GM21576 (cell line): ENCODE data around the gene SOX15.
"Not testable (repeated sequence)": the region's sequence is repeated elsewhere in the genome, so short reads cannot be mapped to it uniquely, and the experiment has no call there.

ENCODE experiments used
- ATAC-seq: cut with Tn5 transposase; IDR thresholded peaks from one replicate; pipeline ENCODE4 v1.9.1; 2021; ENCODE audit warnings: mild to moderate bottlenecking, moderate library complexity; ENCODE audit not compliant: unreplicated experiment

SOX15 gene

DNA sequence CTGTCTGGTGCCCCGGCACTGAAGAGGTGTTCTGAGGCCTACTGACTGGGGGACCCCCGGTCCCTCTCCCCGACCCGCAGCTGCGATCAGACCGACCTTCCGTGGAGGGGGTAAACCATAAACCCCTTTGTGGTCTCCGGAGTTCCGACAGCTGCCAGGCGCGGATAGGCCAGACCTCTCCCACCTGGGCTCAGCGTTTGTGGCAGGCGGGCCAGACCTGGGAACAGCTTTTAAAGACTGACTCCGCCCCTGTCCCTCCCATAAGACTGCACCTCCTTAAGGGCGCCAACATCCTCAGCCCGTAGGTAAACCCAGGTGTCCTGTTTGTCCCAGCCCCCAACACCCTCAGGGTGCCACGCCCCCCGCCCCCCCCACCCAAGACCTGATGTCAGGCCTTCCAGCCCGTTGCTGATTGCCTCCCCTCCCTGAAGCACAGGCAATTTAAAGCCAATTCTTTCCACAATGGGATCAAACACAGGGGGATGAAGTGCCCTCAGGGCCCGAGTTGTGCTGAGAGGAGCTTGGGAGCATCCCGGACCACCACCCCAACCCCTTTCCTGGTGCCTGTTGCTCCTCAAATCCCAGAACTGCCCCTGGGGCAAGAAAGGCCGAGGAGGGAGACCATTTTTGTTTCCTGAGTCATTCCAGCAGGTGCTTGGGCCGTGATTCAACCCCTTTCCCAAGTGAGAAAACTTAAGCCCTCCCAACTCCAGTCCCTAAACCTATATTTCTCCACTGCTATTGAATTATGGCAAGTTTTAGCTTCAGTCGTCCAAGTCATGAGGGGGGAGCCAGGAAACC, at the start of gene SOX15:
Gene SOX15 (minus strand): TSS at position 204 of the 801 bp plus-strand sequence. CDS start 418 bp downstream, outside the sequence.
- no peak for ATAC-seq

DNA sequence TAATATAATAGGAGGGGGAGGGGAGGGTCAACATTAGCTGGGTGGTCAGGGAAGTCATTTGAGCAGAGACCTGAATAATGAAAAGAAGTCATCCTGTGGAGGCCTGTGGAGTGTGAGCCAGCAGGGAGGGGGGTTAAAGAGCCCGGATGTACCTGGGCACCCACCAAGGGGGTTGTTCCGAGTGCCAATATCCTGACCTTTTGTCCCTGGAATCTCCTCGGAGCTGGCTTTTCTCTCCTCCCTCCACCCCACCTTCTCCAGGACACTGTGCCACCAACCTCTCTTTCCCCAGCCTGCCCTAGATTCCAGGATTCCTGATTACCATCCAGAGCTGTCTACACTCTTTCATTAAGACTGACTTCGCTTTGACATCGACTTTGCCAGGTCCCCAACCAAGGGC, 46.3 kb upstream of the SOX15 start:
- no peak for ATAC-seq

DNA sequence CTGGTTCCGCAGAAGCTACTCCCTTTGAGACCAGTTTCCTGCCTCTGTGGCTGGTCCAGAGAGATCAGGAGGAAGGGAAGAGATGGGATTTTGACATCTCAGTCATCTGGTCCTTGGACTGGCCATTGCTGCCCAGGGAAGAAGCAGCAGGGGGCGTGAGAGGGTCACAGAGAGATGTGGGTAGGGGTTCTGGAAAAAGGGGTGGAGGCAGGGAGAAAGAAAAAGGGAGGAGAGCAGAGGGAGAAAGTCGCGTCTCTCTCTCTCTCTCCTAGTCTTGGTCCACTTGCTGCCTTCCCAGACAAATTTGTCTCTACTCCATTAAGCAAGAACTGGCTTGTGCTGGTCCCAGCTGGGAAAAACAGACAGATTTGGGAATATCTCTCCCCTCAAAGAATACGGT, 44.5 kb upstream of the SOX15 start:
- no peak for ATAC-seq

DNA sequence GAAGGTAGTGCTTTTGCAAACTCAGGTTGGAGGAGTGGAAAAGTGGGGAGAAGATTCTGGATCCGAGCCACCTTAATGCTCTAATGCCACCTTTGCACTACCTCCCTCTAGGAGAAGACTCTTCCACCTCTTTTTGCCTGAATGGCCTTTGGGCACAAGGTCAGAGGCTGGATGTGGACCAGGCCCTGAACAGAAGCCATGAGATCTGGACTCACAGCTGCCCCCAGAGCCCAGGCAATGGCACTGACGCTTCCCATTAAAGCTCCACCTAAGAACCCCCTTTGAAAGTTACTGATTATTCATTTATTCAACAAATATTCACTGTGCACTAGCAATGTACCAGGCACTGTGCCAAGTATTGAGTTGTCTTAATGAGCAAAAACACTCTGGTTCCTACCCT, 43.2 kb upstream of the SOX15 start:
- no peak for ATAC-seq

DNA sequence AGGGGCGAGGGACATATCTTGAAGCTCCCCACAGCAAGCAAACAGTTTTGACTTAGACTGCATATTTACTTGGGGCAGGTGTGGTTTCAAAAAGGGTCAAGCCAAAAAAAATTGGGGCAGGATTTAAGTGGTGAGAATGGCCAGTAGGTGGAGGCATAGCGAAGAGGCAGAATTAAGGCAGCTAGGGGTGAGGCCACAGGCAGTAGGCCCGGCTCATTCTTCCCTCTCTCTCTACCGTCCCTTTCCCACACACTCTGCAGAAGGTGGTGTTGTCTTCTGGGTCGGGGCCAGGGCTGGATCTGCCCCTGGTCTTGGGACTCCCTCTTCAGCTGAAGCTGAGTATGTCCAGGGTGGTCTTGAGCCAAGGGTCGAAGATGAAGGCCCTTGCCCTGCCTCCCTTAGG, 42.6 kb upstream of the SOX15 start:
- ATAC-seq = no peak

DNA sequence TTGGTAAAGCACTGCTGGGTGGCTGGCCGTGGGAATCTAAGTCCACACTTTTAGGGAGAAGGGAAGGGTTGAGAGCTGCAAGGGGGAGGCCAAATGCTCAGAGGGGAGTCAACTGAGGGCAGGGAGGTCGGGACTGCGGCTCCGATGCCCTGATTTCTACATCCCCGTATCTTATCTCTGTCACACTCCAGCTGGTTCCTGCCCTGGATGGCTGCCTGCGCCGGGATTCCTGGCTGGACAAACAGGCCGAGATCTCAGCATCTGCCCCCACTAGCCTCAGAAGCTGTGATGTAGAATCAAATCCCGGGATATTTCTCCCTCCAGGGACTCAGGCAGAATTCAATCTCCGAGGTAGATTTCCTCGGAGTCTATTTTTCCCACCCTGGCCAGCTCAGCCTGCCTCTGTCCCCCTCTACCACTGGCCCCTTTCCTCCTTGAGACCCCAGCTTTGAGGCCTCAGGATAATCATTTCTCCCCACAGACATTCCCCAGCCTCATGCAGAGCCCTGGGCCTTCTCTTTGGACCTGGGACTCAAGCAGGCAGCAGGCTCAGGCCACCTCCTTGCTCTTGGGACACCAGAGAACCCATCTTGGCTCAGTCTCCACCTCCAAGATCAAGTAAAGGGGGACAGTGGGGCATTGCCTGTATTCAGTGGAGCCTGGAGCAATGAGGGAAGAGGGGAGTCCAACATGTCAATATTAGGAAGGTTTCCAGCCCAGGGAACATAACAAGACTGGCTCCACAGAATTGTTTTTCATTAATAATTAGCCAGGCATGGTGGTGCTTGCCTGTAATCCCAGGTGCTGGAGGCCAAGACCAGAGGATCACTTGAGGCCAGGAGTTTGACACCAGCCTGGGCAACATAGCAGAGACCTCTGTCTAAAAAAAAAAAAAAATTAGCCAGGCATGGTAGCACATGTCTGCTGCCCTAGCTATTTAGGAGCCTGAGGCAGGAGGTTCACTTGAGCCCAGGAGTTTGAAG, 41.8 kb upstream of the SOX15 start:
- ATAC-seq = no peak

DNA sequence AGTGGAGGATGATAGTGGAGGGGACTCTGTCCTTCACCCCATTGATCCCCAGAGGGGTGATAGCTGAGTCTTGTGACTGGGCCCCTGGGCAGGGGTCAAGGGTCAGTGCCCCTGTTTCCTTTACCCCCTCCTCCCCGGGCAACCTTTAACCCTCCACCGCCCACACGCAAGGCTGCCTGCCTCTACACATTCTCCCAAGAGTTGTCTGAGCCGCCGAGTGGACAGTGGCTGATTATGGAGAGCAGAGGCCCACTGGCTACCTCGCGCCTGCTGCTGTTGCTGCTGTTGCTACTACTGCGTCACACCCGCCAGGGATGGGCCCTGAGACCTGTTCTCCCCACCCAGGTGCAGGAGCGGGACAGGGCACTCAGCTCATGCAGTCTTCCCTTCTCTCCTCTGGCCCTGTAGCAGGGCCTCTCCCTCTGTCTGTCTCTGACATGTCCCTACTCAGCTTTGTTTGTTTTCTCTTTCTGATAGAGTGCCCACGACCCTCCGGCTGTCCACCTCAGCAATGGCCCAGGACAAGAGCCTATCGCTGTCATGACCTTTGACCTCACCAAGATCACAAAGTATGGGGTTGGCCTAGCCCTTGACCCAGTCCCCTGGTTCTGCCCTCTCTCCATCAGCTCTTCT, 40.2 kb upstream of the SOX15 start, which contains the start of gene SHBG:
Gene SHBG (plus strand): TSS at position 197 of the 633 bp plus-strand sequence. CDS start 38 bp downstream, at position 235.
- ATAC-seq = no peak

DNA sequence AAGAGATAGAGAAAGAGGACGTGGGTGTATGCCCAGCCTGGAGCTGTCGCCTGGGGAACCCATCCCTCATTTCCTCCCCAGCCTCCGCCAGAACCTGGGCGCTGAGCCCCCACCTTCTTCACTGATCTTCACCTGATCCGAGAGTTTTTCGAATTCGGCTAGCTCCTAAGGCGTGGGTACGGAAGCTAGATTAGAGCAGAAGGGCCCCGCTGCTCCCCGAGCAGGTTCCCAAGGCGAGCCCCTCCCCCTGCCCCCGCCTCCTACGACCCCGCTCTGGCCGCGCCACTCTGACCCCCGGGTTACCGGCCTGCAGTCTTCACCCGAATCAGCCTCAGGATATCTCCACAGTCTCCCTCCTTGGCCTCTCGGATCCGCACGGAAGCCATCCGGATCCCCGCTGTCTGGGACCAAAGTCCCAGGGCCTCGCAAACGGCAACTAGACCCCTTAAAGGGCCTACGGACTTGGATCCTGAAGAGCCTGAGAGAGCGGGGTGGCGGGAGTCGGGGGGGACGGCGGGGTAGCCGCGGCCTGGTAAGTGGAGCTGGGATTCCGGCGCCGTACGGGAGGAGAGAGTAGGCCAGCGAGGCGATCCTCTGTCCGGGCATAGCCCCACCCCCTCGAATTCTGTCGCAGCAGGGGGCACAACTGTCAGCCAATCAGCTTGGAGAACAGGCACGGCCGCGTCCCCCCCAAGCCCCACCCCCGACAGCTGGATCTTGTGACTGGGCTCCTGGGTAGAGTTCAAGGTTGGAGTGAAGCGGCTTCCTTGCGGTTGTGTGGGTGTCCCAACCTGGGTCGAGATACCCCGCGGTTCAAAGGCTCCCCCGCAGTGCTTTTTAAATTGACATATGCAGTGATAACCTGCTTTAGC, 37.6 kb upstream of the SOX15 start, which contains the start of gene SAT2:
Gene SAT2 (minus strand): TSS at position 572 of the 872 bp plus-strand sequence. CDS start 186 bp downstream, at position 386.
- ATAC-seq = peak; percentile 84

DNA sequence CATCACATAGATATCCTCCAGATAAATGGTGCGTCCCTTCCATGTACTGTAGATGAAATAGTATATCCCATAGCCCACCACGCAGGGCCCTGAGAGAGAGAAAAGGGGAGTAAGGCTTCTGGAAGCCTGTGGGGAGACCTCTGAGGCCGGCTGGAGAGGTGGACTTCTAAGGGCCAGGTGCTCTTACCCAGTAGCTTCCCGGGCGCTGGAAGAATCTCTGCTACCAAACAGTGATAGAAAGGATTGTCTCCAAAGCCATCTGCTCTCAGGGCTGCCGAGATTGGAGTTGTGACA, 37.0 kb upstream of the SOX15 start:
- no peak for ATAC-seq

DNA sequence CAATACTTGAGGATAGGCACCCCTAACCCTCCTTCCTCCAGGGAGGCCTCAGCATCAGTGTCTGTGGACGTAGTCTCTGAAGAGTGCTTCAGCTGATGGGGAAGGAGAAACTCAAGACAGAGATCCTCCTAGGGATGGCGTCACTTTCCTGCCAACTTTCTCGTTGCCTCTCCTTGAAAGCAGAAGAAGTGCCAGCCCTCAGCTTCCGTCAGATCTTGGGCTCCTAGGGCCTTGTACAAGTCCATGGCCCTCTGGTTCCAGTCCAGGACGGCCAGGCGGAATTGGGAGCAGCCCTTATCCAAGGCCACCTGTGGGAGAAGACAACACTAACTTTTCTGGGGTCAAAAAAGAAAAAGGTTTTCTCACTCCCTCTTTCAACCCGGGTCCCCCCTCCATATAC, 36.4 kb upstream of the SOX15 start:
- ATAC-seq = no peak

DNA sequence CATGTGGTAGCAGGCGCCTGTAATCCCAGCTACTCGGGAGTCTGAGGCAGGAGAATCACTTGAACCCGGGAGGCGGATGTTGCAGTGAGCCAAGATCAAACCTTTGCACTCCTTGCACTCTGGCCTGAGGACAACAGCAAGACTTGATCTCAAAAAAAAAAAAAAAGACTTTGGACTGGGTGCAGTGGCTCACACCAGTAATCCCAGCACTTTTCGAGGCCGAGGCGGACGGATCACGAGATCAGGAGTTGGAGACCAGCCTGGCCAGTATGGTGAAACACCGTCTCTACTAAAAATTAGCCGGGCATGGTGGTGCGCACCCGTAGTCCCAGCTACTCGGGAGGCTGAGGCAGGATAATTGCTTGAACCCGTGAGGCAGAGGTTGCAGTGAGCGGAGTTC, 35.9 kb upstream of the SOX15 start:
- not testable (repeated sequence) for ATAC-seq

DNA sequence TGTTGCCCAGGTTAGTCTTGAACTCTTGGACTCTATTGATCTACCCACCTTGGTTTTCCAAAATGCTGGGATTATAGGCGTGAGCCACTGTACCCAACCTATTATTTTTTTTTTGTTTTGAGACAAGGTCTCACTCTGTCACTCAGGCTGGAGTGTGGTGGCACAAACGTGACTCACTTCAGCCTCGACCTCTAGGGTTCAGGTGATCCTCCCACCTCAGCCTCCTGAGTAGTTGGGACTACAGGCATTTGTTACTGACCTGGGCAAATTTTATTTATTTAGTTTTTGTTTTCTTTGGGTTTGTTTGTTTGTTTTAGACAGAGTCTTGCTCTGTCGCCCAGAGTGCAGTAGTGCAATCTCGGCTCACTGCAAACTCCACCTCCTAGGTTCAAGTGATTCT, 33.8 kb upstream of the SOX15 start:
- no peak for ATAC-seq

DNA sequence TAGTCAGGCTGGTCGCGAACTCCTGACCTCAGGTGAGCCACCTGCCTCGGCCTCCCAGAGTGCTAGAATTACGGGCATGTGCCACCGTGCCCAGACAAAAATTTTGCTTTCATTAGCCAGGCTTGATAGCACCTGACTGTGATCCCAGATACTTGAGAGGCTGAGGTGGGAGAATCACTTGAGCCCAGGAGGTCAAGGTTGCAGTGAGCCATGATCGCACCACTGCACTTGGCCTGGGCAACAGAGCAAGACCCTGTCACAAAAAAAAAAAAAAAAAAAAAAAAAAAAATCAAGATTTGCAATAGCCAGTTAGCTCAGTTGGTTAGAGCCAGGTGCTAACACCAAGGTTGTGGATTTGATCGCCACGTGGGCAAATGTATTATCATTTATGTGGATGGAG, 30.9 kb upstream of the SOX15 start:
- no peak for ATAC-seq

DNA sequence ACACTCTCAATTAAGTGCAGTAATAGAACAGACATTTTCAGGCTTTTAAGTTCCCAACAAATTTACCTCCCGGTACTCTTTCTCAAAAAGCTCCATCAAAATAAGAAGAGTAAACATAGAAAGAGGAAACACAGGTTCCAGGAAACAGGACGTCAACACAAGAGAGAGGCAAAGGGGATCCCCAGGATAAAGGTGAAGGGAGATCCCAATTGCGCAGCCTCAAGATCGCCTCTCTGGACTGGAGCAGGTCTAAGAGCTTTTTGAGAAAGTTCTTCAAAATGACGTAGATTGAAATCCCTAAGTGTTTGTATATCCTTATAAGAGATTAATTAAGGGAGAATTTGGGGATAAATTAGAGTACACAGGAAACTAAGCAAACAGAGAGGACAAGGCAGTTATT, 28.7 kb upstream of the SOX15 start:
- no peak for ATAC-seq

DNA sequence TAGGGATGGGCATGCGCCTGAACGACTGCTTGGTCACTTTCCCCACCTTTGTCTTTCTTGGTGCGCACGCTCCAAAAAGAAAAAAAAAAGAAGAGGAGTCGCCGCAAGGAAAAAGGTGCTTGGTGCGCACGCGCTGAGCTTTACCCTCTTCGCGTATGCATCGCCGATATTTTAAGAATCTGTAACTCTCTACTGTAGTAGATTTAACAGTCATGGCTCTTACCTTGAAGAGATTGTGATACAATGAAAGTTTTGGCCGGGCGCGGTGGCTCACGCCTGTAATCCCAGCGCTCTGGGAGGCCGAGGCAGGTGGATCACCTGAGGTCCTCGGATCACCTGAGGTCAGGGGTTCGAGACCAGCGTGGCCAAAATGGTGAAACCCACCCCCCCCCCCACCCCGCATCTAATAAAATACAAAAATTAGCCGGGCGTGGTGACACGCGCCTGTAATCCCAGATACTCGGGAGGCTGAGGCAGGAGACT, 25.4 kb upstream of the SOX15 start:
- no peak for ATAC-seq

DNA sequence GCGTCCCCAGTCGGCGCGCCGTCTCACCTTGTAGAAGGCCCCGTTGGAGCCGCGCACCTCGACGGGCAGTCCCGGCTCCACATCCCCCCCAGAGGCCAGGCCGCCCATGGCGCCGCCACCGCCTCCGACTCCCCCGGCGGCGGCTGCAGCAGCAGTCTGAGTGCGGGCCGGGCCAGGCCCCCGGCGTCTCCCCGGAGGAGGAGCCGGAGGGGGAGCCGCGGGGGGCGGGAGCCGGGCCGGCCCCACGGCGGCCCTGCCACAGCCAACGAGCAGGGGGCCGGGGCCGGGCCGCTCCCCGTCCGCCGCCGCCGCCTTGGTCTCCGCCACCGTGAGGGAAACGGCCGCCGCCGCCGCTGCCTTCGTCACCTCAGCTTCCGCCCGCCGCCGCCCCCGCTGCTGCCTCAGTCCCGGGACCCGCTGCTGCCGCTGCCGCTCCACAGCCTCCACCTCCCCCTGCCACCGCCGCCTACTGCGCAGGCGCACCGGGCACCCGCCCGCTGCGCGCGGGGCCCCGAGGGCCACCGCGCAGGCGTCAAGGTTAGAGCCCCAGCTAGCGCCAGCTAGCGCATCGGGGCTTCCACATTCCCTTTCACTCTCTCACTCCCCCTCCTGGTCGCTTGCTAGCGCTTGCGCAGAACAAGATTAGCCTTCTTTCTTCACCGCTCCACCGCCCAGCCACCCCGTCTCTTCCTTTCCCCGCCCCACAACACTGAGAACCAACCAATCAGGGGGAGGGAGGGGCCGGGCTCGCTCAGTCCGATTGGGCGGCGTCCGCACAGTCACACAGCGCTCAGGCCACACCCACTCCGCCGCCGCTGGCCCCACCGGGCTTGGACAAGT, 24.8 kb upstream of the SOX15 start, which contains the start of gene FXR2:
Gene FXR2 (minus strand): TSS at position 473 of the 840 bp plus-strand sequence. CDS start 365 bp downstream, at position 108.
- peak; percentile 80 for ATAC-seq

DNA sequence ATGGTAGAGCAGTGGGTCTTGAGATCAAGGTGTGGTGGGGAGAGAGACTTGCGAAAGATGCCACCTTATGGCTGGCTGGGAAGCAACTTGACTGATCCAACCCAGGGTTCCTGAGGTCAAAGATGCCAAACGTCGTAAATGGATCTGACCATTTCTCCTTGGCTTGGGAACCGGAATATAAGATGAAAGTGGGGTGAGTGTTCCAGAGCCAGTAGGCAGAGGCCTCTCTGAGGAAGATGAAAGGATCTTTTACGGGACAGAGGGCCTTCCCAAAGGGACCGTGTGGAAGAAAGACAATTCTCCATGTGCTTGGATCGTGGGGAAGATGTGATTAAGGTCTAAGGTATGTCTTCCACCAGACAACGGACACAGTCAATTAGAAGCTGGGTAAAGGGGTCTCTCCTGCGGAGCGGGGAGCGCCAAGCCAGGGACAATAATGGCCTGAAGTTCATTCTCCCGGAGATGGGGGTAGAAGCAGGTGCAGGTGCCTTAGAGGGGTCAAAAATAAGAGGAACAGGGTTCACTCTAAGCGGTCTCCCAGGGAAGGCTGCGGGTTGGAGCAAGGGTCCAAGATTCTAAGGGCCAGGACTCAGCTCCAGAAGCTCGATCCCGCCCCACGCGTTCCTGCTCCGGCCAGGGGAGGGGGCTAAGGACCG, 24.0 kb upstream of the SOX15 start:
- peak; percentile 1 for ATAC-seq

DNA sequence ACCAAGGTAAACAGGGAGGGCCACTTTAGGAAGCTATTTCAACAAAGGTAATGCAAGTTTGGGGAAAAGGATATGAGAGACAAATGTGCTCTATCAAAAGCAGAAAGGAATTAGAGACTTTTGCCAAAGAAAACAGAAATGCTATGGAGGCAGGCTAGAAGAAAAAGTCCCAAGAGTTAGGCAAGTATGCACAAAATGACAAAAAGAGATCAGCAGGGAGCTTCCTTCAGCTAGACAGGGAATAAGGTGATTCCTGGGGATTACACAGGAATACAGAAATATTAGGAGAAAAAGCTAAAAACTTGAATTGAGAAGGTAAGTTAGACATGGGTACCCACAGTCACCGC, 22.4 kb upstream of the SOX15 start:
- ATAC-seq = no peak
